Measurements from ENCODE around the gene ANG. TPM values are rescaled to one million over a fixed set of nuclear protein-coding genes. Genes with fewer than 3 reads are reported as not detected.
"Not testable (repeated sequence)": the region's sequence is repeated elsewhere in the genome, so short reads cannot be mapped to it uniquely, and the experiment has no call there.

ANG gene
- total RNA-seq = 3.7 TPM

GRCh38 chr14:20688167-20688839 lies at the start of gene ANG:
Gene ANG, plus strand, starts transcription at chr14:20688764. Its CDS starts 4,801 bp downstream, at chr14:20693565.
- no peaks in the 10 kb centered on the region for H3K9me3 ChIP-seq (ENCODE audit: control insufficient read depth in 3 of 3, low read length in 3 of 3)
- no peak within 1 kb of the TSS for H3K27ac ChIP-seq (ENCODE audit: low read depth, low read length)
- no peaks in the 10 kb centered on the region for H3K27me3 ChIP-seq (ENCODE audit: control insufficient read depth in 3 of 3, insufficient read depth in 3 of 3, low read length in 3 of 3)
- no peaks in the 10 kb centered on the region for H3K36me3 ChIP-seq (ENCODE audit: control insufficient read depth in 3 of 3, insufficient read depth in 3 of 3, low read length in 3 of 3)
- no peak within 1 kb of the TSS for H3K4me3 ChIP-seq (ENCODE audit: low read length in 3 of 3)
- H3K4me1 ChIP-seq (ENCODE audit: control insufficient read depth in 3 of 3, insufficient read depth in 3 of 3, low read length in 3 of 3) = peaks cover 10 to 15% (median 11%) of the 10 kb centered on the region in 3 donors
- H3K9ac ChIP-seq (ENCODE audit: low read depth in 1 of 3, low read length in 3 of 3) = no peak within 1 kb of the TSS

DNA sequence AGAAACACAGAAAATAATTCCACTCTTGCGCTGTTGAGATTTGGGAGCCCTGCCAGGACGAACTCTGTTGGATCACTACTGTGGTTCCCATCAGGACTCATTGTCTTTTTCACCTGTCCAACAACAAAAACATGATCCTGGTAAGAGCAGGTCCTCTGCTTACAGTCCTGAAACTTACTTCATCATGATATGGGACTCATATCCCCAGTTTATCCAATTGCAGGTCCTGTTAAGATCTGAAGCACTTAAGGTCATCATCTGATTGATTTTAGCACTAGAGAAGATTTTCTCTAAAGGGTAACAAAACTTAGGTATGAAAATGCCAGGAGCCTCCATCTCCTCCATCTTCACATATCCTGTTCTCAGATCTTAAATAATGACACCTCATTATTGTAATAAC lies 47.0 kb upstream of the ANG start, which contains the start of gene OR6S1:
OR6S1 (minus strand) TSS at position 101 of the 400 bp plus-strand sequence; CDS start at position 101, 0 bp downstream.
- H3K36me3 ChIP-seq (ENCODE audit: control insufficient read depth in 3 of 3, insufficient read depth in 3 of 3, low read length in 3 of 3) = no peaks in the 10 kb centered on the region
- H3K27me3 ChIP-seq (ENCODE audit: control insufficient read depth in 3 of 3, insufficient read depth in 3 of 3, low read length in 3 of 3) = peaks cover 9 to 15% (median 10%) of the 10 kb centered on the region in 3 donors
- no peaks in the 10 kb centered on the region for H3K4me1 ChIP-seq (ENCODE audit: control insufficient read depth in 3 of 3, insufficient read depth in 3 of 3, low read length in 3 of 3)
- no peak within 1 kb of the TSS for H3K9ac ChIP-seq (ENCODE audit: low read depth in 1 of 3, low read length in 3 of 3)
- no peak within 1 kb of the TSS for H3K4me3 ChIP-seq (ENCODE audit: low read length in 3 of 3)
- no peak within 1 kb of the TSS for H3K27ac ChIP-seq (ENCODE audit: low read depth, low read length)
- H3K9me3 ChIP-seq (ENCODE audit: control insufficient read depth in 3 of 3, low read length in 3 of 3) = no peaks in the 10 kb centered on the region

DNA sequence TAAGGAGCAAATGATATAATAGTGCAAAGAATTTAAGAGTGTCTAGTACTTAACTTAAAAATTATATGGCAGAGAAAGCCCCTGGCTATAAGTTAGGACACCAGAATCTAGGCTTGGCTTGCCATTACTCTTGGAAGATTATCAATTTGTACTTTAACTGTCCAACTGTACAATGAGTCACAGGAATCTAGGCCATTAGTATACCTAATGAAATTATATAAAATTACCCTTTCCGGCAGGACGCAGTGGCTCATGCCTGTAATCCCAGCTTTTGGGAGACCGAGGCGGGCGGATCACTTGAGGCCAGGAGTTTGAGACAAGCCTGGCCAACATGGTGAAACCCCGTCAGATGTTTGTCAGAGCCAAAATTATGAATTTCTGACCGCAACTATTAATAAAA lies 46.4 kb upstream of the ANG start:
- no peak overlapping the region for H3K27ac ChIP-seq (ENCODE audit: low read depth, low read length)
- no peak overlapping the region for H3K4me3 ChIP-seq (ENCODE audit: low read length in 3 of 3)
- no peaks in the 10 kb centered on the region for H3K9me3 ChIP-seq (ENCODE audit: control insufficient read depth in 3 of 3, low read length in 3 of 3)
- no peaks in the 10 kb centered on the region for H3K36me3 ChIP-seq (ENCODE audit: control insufficient read depth in 3 of 3, insufficient read depth in 3 of 3, low read length in 3 of 3)
- H3K9ac ChIP-seq (ENCODE audit: low read depth in 1 of 3, low read length in 3 of 3) = no peak overlapping the region
- no peaks in the 10 kb centered on the region for H3K4me1 ChIP-seq (ENCODE audit: control insufficient read depth in 3 of 3, insufficient read depth in 3 of 3, low read length in 3 of 3)
- H3K27me3 ChIP-seq (ENCODE audit: control insufficient read depth in 3 of 3, insufficient read depth in 3 of 3, low read length in 3 of 3) = peaks cover 9 to 15% (median 10%) of the 10 kb centered on the region in 3 donors

DNA sequence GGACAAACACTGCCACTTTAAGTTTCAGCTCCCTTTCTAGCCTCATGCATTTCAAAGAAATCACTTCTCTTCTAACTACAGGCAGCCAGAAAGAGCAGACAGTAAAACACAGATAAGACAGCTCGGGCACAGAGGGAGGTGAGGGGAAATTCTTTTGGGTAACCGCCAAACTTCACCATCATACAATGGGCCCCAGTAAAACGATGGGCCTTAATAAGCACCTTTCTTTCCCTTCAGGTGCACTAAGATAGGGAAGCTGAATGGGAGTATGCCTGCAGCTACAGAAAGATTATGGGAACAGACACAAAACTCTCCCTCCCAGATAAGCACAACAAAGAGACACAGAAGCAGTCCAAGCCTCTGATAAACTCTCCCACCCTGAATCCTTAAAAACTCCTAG lies 45.8 kb upstream of the ANG start:
- not testable (repeated sequence) for H3K9me3 ChIP-seq (ENCODE audit: control insufficient read depth in 3 of 3, low read length in 3 of 3); H3K9ac ChIP-seq (ENCODE audit: low read depth in 1 of 3, low read length in 3 of 3); H3K36me3 ChIP-seq (ENCODE audit: control insufficient read depth in 3 of 3, insufficient read depth in 3 of 3, low read length in 3 of 3); H3K27ac ChIP-seq (ENCODE audit: low read depth, low read length); H3K4me3 ChIP-seq (ENCODE audit: low read length in 3 of 3); H3K4me1 ChIP-seq (ENCODE audit: control insufficient read depth in 3 of 3, insufficient read depth in 3 of 3, low read length in 3 of 3)
- peaks cover 9 to 15% (median 10%) of the 10 kb centered on the region in 3 donors for H3K27me3 ChIP-seq (ENCODE audit: control insufficient read depth in 3 of 3, insufficient read depth in 3 of 3, low read length in 3 of 3)

DNA sequence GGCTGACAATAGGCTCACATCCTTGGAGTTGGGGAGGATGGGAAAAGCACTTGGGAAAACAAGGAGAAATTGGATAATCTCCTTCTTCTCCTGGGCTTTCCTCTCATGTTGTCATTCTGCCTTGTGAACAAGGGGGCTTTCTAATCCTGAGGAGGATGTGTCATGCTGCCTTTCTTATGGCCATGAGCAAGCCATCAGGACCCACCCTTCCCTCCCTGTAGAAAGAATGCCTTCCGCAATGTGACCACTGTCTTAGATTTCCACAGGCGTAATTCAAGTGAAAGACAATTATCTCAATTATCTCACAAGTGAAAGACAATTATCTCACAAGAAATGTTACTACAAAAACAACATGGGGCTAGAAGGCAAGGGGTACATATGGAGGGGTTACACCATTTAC lies 44.0 kb upstream of the ANG start:
- Histone ChIP-seq H3K36me3 (ENCODE audit: control insufficient read depth in 3 of 3, insufficient read depth in 3 of 3, low read length in 3 of 3) (no peaks in the 10 kb centered on the region), H3K4me1 (ENCODE audit: control insufficient read depth in 3 of 3, insufficient read depth in 3 of 3, low read length in 3 of 3) (no peaks in the 10 kb centered on the region), H3K9ac (ENCODE audit: low read depth in 1 of 3, low read length in 3 of 3) (no peak overlapping the region), H3K4me3 (ENCODE audit: low read length in 3 of 3) (no peak overlapping the region), H3K9me3 (ENCODE audit: control insufficient read depth in 3 of 3, low read length in 3 of 3) (no peaks in the 10 kb centered on the region), H3K27ac (ENCODE audit: low read depth, low read length) (no peak overlapping the region), H3K27me3 (ENCODE audit: control insufficient read depth in 3 of 3, insufficient read depth in 3 of 3, low read length in 3 of 3) (peaks cover 9 to 15% (median 10%) of the 10 kb centered on the region in 3 donors)

- Histone ChIP-seq H3K4me1 (ENCODE audit: control insufficient read depth in 3 of 3, insufficient read depth in 3 of 3, low read length in 3 of 3) (no peaks in the 10 kb centered on the region), H3K27me3 (ENCODE audit: control insufficient read depth in 3 of 3, insufficient read depth in 3 of 3, low read length in 3 of 3) (peaks cover 9 to 17% (median 10%) of the 10 kb centered on the region in 3 donors)
Measured at GRCh38 chr14:20645481-20645880, 43.1 kb upstream of the ANG start.

GRCh38 chr14:20652996-20653975 lies 35.3 kb upstream of the ANG start:
- H3K36me3 ChIP-seq (ENCODE audit: control insufficient read depth in 3 of 3, insufficient read depth in 3 of 3, low read length in 3 of 3) = no peaks in the 10 kb centered on the region
- H3K27me3 ChIP-seq (ENCODE audit: control insufficient read depth in 3 of 3, insufficient read depth in 3 of 3, low read length in 3 of 3) = peaks cover 57 to 60% (median 59%) of the 10 kb centered on the region in 3 donors
- H3K9me3 ChIP-seq (ENCODE audit: control insufficient read depth in 3 of 3, low read length in 3 of 3) = no peaks in the 10 kb centered on the region
- H3K27ac ChIP-seq (ENCODE audit: low read depth, low read length) = no peak overlapping the region
- no peak overlapping the region for H3K4me3 ChIP-seq (ENCODE audit: low read length in 3 of 3)
- no peaks in the 10 kb centered on the region for H3K4me1 ChIP-seq (ENCODE audit: control insufficient read depth in 3 of 3, insufficient read depth in 3 of 3, low read length in 3 of 3)
- H3K9ac ChIP-seq (ENCODE audit: low read depth in 1 of 3, low read length in 3 of 3) = no peak overlapping the region

More at GRCh38 chr14:20645481-20645880, 43.1 kb upstream of the ANG start:
- Histone ChIP-seq H3K9me3 (ENCODE audit: control insufficient read depth in 3 of 3, low read length in 3 of 3) (no peaks in the 10 kb centered on the region), H3K27ac (ENCODE audit: low read depth, low read length) (no peak overlapping the region), H3K9ac (ENCODE audit: low read depth in 1 of 3, low read length in 3 of 3) (no peak overlapping the region), H3K36me3 (ENCODE audit: control insufficient read depth in 3 of 3, insufficient read depth in 3 of 3, low read length in 3 of 3) (no peaks in the 10 kb centered on the region), H3K4me3 (ENCODE audit: low read length in 3 of 3) (no peak overlapping the region)

GRCh38 chr14:20655851-20656250 lies 32.7 kb upstream of the ANG start:
- H3K9me3 ChIP-seq (ENCODE audit: control insufficient read depth in 3 of 3, low read length in 3 of 3) = no peaks in the 10 kb centered on the region
- peaks cover 81 to 83% (median 83%) of the 10 kb centered on the region in 3 donors for H3K27me3 ChIP-seq (ENCODE audit: control insufficient read depth in 3 of 3, insufficient read depth in 3 of 3, low read length in 3 of 3)
- no peak overlapping the region for H3K4me3 ChIP-seq (ENCODE audit: low read length in 3 of 3)
- H3K27ac ChIP-seq (ENCODE audit: low read depth, low read length) = no peak overlapping the region
- H3K36me3 ChIP-seq (ENCODE audit: control insufficient read depth in 3 of 3, insufficient read depth in 3 of 3, low read length in 3 of 3) = no peaks in the 10 kb centered on the region
- no peaks in the 10 kb centered on the region for H3K4me1 ChIP-seq (ENCODE audit: control insufficient read depth in 3 of 3, insufficient read depth in 3 of 3, low read length in 3 of 3)
- no peak overlapping the region for H3K9ac ChIP-seq (ENCODE audit: low read depth in 1 of 3, low read length in 3 of 3)

DNA sequence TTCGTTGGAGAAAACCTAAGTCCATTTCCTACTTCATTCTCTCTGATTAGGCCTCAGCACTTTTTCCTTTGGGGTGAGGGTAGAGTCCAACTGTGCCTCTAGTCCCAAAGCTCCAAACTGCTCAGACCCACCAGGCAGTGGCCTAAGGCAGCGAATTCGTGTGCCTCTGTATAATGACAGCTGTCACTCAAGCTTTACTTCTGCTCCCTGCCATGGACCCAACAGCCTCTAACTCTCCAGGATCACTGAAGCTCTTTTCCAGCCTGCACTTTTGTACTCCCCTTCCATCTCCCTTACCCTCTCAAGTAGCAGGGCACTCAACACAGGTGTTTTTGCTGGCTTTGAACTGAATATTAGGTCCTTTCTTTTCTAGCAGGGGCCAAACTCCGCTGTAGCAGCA lies 32.3 kb upstream of the ANG start:
- no peak overlapping the region for H3K4me3 ChIP-seq (ENCODE audit: low read length in 3 of 3)
- H3K4me1 ChIP-seq (ENCODE audit: control insufficient read depth in 3 of 3, insufficient read depth in 3 of 3, low read length in 3 of 3) = no peaks in the 10 kb centered on the region
- H3K36me3 ChIP-seq (ENCODE audit: control insufficient read depth in 3 of 3, insufficient read depth in 3 of 3, low read length in 3 of 3) = no peaks in the 10 kb centered on the region
- peaks cover 81 to 85% (median 81%) of the 10 kb centered on the region in 3 donors for H3K27me3 ChIP-seq (ENCODE audit: control insufficient read depth in 3 of 3, insufficient read depth in 3 of 3, low read length in 3 of 3)
- H3K9ac ChIP-seq (ENCODE audit: low read depth in 1 of 3, low read length in 3 of 3) = no peak overlapping the region
- H3K27ac ChIP-seq (ENCODE audit: low read depth, low read length) = no peak overlapping the region
- no peaks in the 10 kb centered on the region for H3K9me3 ChIP-seq (ENCODE audit: control insufficient read depth in 3 of 3, low read length in 3 of 3)
